Measurements from ENCODE around the gene TNK1. TPM values are rescaled to one million over a fixed set of nuclear protein-coding genes. Genes with fewer than 3 reads are reported as not detected.

The TNK1 gene
- total RNA-seq, 6 donors from 2014 or later, result 5.8 to 16.8 (median 8.2) TPM

GRCh38 chr17:7382901-7383300, 2.0 kb downstream of the TNK1 start:
- DNase-seq, result peak in 1 of 2 donors; percentile 52
- H3K27ac ChIP-seq, result no peak overlapping the region
- peaks cover 23 to 33% (median 28%) of the 10 kb centered on the region in 4 donors for H3K4me1 ChIP-seq
- ATAC-seq (ENCODE audit: low FRiP score in 2 of 2), result no peak
- H3K27me3 ChIP-seq, result peaks cover 0 to 2% (median 0%) of the 10 kb centered on the region in 4 donors
- no peak for TF ChIP-seq CTCF (IDR thresholded peaks at IDR 0.05)
- no peak for TF ChIP-seq EP300 (IDR thresholded peaks at IDR 0.05)
- TF ChIP-seq POLR2AphosphoS5 (IDR thresholded peaks at IDR 0.05), result no peak
- no peak for TF ChIP-seq POLR2A (IDR thresholded peaks at IDR 0.05)
- H3K36me3 ChIP-seq, result peaks cover 0 to 20% (median 5%) of the 10 kb centered on the region in 4 donors
- H3K4me3 ChIP-seq, result no peak overlapping the region
- WGBS, 2 donors, result 88 to 95% methylated on average over 10 of the region's 10 CpGs
- H3K9me3 ChIP-seq, result no peaks in the 10 kb centered on the region

- H3K27me3 ChIP-seq, result peaks cover 0 to 2% (median 0%) of the 10 kb centered on the region in 4 donors
- TF ChIP-seq CTCF (IDR thresholded peaks at IDR 0.05) (no peak), POLR2A (IDR thresholded peaks at IDR 0.05) (no peak), POLR2AphosphoS5 (IDR thresholded peaks at IDR 0.05) (no peak), EP300 (IDR thresholded peaks at IDR 0.05) (no peak)
- H3K36me3 ChIP-seq, result peaks cover 0 to 24% (median 8%) of the 10 kb centered on the region in 4 donors
- peak overlapping the region in 1 of 4 donors; percentile 25 for H3K27ac ChIP-seq
- no peaks in the 10 kb centered on the region for H3K9me3 ChIP-seq
- peaks cover 23 to 33% (median 28%) of the 10 kb centered on the region in 4 donors for H3K4me1 ChIP-seq
- H3K4me3 ChIP-seq, result peak overlapping the region in 3 of 4 donors; percentile 35 to 50 (median 46)
- 83 to 90% methylated on average over 8 to 10 of the region's 11 CpGs for WGBS, 2 donors
- peak in 1 of 2 donors; percentile 51 for DNase-seq
- peak in 1 of 2 donors; percentile 2 for ATAC-seq (ENCODE audit: low FRiP score in 2 of 2)
Measured at GRCh38 chr17:7383371-7383741, 2.5 kb downstream of the TNK1 start.

- peak in 1 of 2 donors; percentile 92 for DNase-seq
- Histone ChIP-seq H3K4me1 (peaks cover 23 to 33% (median 28%) of the 10 kb centered on the region in 4 donors), H3K36me3 (peaks cover 0 to 30% (median 12%) of the 10 kb centered on the region in 4 donors), H3K27ac (peak overlapping the region in 3 of 4 donors; percentile 25 to 63 (median 34)), H3K27me3 (peaks cover 0 to 2% (median 0%) of the 10 kb centered on the region in 4 donors), H3K4me3 (peak overlapping the region; percentile 25 to 50 (median 40)), H3K9me3 (no peaks in the 10 kb centered on the region)
- TF ChIP-seq CTCF (IDR thresholded peaks at IDR 0.05) (no peak), POLR2A (IDR thresholded peaks at IDR 0.05) (no peak)
- peak in 1 of 2 donors; percentile 81 for ATAC-seq (ENCODE audit: low FRiP score in 2 of 2)
- 29 to 37% methylated on average over 37 of the region's 65 CpGs for WGBS, 2 donors
Measured at GRCh38 chr17:7383742-7384488, 3.0 kb downstream of the TNK1 start.

GRCh38 chr17:7384489-7385081, 3.7 kb downstream of the TNK1 start:
- H3K4me3 ChIP-seq, result peak overlapping the region in 3 of 4 donors; percentile 35 to 50 (median 46)
- H3K9me3 ChIP-seq, result no peaks in the 10 kb centered on the region
- H3K4me1 ChIP-seq, result peaks cover 23 to 33% (median 28%) of the 10 kb centered on the region in 4 donors
- whole genome bisulfite sequencing, 2 donors, result 65 to 68% methylated on average over 20 to 23 of the region's 23 CpGs
- peak overlapping the region in 3 of 4 donors; percentile 25 to 63 (median 34) for H3K27ac ChIP-seq
- DNase-seq (peak in 1 of 2 donors; percentile 73), ATAC-seq (ENCODE audit: low FRiP score in 2 of 2) (no peak)
- H3K27me3 ChIP-seq, result peaks cover 0 to 2% (median 0%) of the 10 kb centered on the region in 4 donors
- peaks cover 0 to 36% (median 18%) of the 10 kb centered on the region in 4 donors for H3K36me3 ChIP-seq
- TF ChIP-seq POLR2AphosphoS5 (IDR thresholded peaks at IDR 0.05) (no peak), POLR2A (IDR thresholded peaks at IDR 0.05) (no peak), EP300 (IDR thresholded peaks at IDR 0.05) (no peak), CTCF (IDR thresholded peaks at IDR 0.05) (no peak)

Data from upper lobe of left lung (tissue), 6 donors.